ENCODE data around the gene MB21D2.

Gene MB21D2

DNA sequence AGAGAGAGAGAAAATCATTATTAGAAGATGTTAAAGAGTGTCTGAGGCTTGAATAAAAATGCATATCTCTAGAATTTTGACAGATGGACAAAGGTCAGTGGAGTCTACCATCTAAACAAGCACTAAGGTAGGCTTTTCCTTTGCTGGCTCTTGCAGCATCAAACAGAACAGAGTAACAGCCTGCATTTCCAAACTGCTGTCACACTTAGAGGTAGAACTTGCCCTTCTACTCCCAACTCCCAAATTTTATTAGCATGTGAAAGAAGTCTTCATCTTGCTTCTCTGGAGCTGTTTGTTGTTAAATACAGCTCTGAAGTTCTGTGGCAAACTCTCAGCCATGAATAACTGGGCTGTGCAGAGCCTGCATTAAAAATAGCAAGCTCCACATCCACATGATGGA, 4.1 kb upstream of the MB21D2 start:
- no peaks in the 10 kb centered on the region for H3K9me3 ChIP-seq (ENCODE audit: control insufficient read depth, low read length)
- H3K36me3 ChIP-seq (ENCODE audit: control insufficient read depth, insufficient read depth, low read length), result no peaks in the 10 kb centered on the region
- no peak overlapping the region for H3K4me3 ChIP-seq (ENCODE audit: extremely low read depth, insufficient read depth, low read length, poor library complexity, severe bottlenecking)
- peaks cover 7% of the 10 kb centered on the region for H3K4me1 ChIP-seq (ENCODE audit: control insufficient read depth, insufficient read depth, low read length, poor library complexity, severe bottlenecking)
- H3K27ac ChIP-seq (ENCODE audit: low read depth, low read length, severe bottlenecking), result no peak overlapping the region

DNA sequence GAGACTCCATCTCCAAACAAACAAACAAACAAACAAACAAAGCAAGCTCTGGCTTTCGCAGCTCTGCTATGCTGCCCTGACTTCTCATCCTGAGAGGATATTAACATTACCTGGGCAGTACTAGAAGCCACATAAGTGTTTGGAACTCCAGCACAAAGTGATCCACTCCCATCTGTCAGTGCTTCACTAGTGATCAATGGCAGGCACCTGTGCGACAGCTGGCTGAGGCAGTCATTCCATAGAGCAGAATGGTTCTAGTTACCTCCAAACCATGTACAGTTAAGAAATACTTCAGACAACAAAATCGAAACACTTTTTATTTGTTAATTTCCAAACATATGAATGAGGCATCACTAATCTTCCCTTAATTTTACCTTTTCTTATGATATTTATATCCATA, 2.8 kb upstream of the MB21D2 start:
- Histone ChIP-seq H3K27ac (ENCODE audit: low read depth, low read length, severe bottlenecking) (no peak overlapping the region), H3K36me3 (ENCODE audit: control insufficient read depth, insufficient read depth, low read length) (no peaks in the 10 kb centered on the region), H3K4me3 (ENCODE audit: extremely low read depth, insufficient read depth, low read length, poor library complexity, severe bottlenecking) (no peak overlapping the region), H3K9me3 (ENCODE audit: control insufficient read depth, low read length) (no peaks in the 10 kb centered on the region), H3K4me1 (ENCODE audit: control insufficient read depth, insufficient read depth, low read length, poor library complexity, severe bottlenecking) (peaks cover 7% of the 10 kb centered on the region)
- 94 to 100% methylated on average over 1 to 2 of the region's 3 CpGs for WGBS, 2 experiments (ENCODE audit: insufficient coverage in 2 of 2)

DNA sequence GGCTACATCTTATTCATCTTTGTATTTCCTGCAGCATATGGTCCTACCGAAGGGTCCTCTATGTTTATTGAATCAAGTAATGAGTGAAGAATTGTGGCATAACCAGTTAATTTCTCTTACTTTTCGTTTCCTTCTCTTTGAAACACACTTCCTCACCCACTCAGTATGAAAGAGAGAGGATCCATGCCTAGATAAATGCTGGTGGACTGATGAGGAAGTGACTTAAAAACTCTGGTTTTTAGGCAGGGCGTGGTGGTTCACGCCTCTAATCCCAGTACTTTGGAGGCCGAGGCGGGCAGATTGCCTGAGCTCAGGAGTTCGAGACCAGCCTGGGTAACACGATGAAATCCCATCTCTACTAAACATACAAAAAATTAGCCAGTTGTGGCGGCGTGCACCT, 2.2 kb upstream of the MB21D2 start:
- peaks cover 7% of the 10 kb centered on the region for H3K4me1 ChIP-seq (ENCODE audit: control insufficient read depth, insufficient read depth, low read length, poor library complexity, severe bottlenecking)
- no peaks in the 10 kb centered on the region for H3K9me3 ChIP-seq (ENCODE audit: control insufficient read depth, low read length)
- 92 to 96% methylated on average over 4 to 6 of the region's 10 CpGs for WGBS, 2 experiments (ENCODE audit: insufficient coverage in 2 of 2)
- H3K36me3 ChIP-seq (ENCODE audit: control insufficient read depth, insufficient read depth, low read length), result no peaks in the 10 kb centered on the region
- H3K27ac ChIP-seq (ENCODE audit: low read depth, low read length, severe bottlenecking), result no peak overlapping the region
- H3K4me3 ChIP-seq (ENCODE audit: extremely low read depth, insufficient read depth, low read length, poor library complexity, severe bottlenecking), result no peak overlapping the region

DNA sequence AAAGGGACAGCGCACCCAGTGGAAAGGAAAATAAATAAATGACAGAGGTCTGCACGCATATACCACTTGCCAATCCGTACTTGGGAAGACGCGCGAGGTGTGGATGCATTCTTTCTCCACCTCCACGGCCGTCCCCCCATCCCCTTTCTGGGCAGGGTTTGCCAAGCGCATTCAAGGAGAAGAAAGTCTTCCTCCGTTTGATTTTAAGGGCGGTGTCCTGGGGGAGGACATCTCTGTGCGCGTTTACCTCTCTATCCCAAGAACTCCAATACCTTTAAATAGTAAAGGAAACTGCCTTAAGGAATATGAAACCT, 576 bp upstream of the MB21D2 start:
- no peaks in the 10 kb centered on the region for H3K9me3 ChIP-seq (ENCODE audit: control insufficient read depth, low read length)
- H3K4me3 ChIP-seq (ENCODE audit: extremely low read depth, insufficient read depth, low read length, poor library complexity, severe bottlenecking), result peak overlapping the region; percentile 84
- peak overlapping the region; percentile 86 for H3K27ac ChIP-seq (ENCODE audit: low read depth, low read length, severe bottlenecking)
- H3K36me3 ChIP-seq (ENCODE audit: control insufficient read depth, insufficient read depth, low read length), result no peaks in the 10 kb centered on the region
- 0% methylated on average over 2 to 8 of the region's 13 CpGs for WGBS, 2 experiments (ENCODE audit: insufficient coverage in 2 of 2)
- H3K4me1 ChIP-seq (ENCODE audit: control insufficient read depth, insufficient read depth, low read length, poor library complexity, severe bottlenecking), result peaks cover 7% of the 10 kb centered on the region

DNA sequence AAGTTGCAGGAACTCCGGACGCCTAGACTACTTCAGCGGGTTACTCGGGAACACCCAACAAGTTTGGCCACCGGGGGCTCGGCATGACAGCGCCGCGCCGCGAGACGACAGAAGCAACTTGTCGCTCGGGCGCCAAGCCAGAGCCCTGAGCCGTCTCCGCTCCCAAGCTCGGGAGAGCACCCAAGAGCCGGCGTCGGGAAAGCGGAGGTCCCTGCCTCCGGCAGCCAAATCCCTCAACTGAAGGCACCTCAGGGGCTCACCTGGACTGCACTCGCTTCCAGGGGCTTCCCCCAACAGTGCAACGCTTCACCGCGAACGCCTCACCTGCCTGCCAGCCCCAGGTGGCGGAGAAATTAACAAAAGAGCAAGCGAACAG, 640 bp downstream of the MB21D2 start:
- no peaks in the 10 kb centered on the region for H3K9me3 ChIP-seq (ENCODE audit: control insufficient read depth, low read length)
- peaks cover 7% of the 10 kb centered on the region for H3K4me1 ChIP-seq (ENCODE audit: control insufficient read depth, insufficient read depth, low read length, poor library complexity, severe bottlenecking)
- H3K27ac ChIP-seq (ENCODE audit: low read depth, low read length, severe bottlenecking), result peak overlapping the region; percentile 62
- WGBS, 2 experiments (ENCODE audit: insufficient coverage in 2 of 2), result 0% methylated on average over 21 to 26 of the region's 30 CpGs
- H3K36me3 ChIP-seq (ENCODE audit: control insufficient read depth, insufficient read depth, low read length), result no peaks in the 10 kb centered on the region
- peak overlapping the region; percentile 84 for H3K4me3 ChIP-seq (ENCODE audit: extremely low read depth, insufficient read depth, low read length, poor library complexity, severe bottlenecking)

DNA sequence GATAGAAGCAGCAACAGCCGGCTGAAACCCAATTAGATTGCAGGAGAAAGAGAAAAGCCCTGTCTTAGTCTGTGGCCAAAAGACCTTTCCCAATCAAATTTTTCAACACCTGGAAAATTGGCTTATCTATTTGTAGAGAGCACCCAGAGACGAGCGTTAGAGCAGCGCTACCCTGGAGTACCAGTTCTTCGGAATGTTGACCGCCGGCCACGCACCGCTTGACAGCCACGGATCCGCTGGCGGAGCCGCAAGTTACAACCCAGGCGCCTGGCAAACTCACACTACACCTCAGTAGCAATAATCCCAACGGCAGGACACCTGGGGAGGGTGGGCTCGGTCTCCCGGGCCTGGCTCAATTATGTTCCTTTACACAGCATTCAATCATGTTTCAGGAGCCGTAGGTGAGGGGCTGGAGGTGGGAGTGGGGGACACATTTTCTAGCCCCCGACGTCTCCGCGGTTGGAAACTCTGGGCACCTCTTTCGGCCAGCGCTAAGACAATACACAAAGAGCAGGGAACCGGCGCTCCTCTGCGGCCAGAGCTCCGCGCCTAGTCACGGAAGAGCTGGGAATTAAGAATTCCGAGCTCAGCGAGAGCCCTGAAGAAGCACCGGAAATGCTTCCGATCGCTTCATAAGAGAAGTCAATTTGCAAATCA, 1.2 kb downstream of the MB21D2 start:
- 1% methylated on average over 20 to 27 of the region's 35 CpGs for whole genome bisulfite sequencing, 2 experiments (ENCODE audit: insufficient coverage in 2 of 2)

DNA sequence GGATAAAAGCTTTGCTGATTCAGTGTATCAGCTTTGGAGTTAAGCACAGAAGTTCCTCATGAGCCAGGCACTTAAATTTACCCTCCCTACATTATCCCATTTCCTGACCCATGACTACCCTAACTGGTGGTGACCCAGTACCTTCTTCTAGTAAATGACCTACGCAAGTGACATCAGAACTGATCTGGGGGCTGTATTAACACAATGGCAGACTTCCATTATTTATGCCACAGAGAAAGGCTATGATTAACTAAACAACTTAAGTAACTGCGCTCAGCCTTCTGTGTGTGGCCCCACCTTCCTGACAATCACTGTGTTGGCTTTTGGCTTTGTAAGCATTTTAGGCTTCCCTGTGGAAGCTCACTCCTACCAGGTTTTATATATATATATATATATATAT, 1.9 kb downstream of the MB21D2 start:
- Histone ChIP-seq H3K9me3 (ENCODE audit: control insufficient read depth, low read length) (no peaks in the 10 kb centered on the region), H3K27ac (ENCODE audit: low read depth, low read length, severe bottlenecking) (no peak overlapping the region), H3K36me3 (ENCODE audit: control insufficient read depth, insufficient read depth, low read length) (no peaks in the 10 kb centered on the region), H3K4me1 (ENCODE audit: control insufficient read depth, insufficient read depth, low read length, poor library complexity, severe bottlenecking) (peaks cover 7% of the 10 kb centered on the region), H3K4me3 (ENCODE audit: extremely low read depth, insufficient read depth, low read length, poor library complexity, severe bottlenecking) (peak overlapping the region; percentile 84)
- 13 to 20% methylated on average over 1 of the region's 2 CpGs for WGBS, 2 experiments (ENCODE audit: insufficient coverage in 2 of 2)

More for the DNA sequence above, 1.2 kb downstream of the MB21D2 start:
- peaks cover 7% of the 10 kb centered on the region for H3K4me1 ChIP-seq (ENCODE audit: control insufficient read depth, insufficient read depth, low read length, poor library complexity, severe bottlenecking)
- peak overlapping the region; percentile 84 for H3K4me3 ChIP-seq (ENCODE audit: extremely low read depth, insufficient read depth, low read length, poor library complexity, severe bottlenecking)
- no peak overlapping the region for H3K27ac ChIP-seq (ENCODE audit: low read depth, low read length, severe bottlenecking)
- H3K36me3 ChIP-seq (ENCODE audit: control insufficient read depth, insufficient read depth, low read length), result no peaks in the 10 kb centered on the region
- no peaks in the 10 kb centered on the region for H3K9me3 ChIP-seq (ENCODE audit: control insufficient read depth, low read length)

DNA sequence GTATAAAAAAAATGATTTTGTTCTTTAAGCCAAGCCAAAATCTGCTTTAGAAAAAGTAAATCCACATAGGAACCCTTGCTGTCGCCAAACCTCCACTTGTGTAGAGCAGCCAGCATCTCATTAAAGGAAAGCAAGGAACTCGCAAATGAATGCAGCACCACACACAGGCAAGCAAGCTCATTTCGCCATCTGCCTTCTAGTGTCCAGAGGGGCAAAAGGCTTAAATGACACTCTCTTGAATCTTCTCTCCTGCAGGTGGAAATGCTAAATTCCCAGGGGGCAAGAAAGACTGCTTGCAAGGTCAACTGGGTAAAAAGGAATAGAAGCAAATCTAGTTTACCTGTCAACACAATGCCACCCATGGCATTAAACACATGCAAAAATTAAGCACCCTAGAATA, 2.4 kb downstream of the MB21D2 start:
- H3K4me1 ChIP-seq (ENCODE audit: control insufficient read depth, insufficient read depth, low read length, poor library complexity, severe bottlenecking), result peaks cover 7% of the 10 kb centered on the region
- H3K27ac ChIP-seq (ENCODE audit: low read depth, low read length, severe bottlenecking), result no peak overlapping the region
- no peak overlapping the region for H3K4me3 ChIP-seq (ENCODE audit: extremely low read depth, insufficient read depth, low read length, poor library complexity, severe bottlenecking)
- WGBS, 2 experiments (ENCODE audit: insufficient coverage in 2 of 2), result 4 to 11% methylated on average over 1 to 3 of the region's 3 CpGs
- no peaks in the 10 kb centered on the region for H3K36me3 ChIP-seq (ENCODE audit: control insufficient read depth, insufficient read depth, low read length)
- no peaks in the 10 kb centered on the region for H3K9me3 ChIP-seq (ENCODE audit: control insufficient read depth, low read length)

DNA sequence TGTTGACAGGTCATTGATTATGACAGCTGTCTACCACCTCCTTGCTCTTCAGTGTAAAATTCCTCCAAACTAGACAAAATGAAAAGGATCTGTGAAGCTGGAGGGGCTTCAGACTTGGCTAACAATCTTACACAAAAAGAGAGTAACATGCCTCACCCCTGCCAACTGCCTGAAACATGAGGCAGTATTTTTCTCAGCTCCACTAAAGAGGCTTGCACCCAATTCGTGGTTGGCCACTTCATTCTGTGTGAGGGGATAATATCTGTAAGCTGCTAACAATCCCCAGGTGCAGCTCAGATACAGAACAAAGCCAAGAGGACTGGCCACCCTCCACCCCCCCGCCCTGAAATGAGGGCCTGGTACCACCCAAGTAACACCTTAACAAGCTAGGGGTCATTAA, 2.8 kb downstream of the MB21D2 start:
- H3K27ac ChIP-seq (ENCODE audit: low read depth, low read length, severe bottlenecking), result no peak overlapping the region
- peaks cover 7% of the 10 kb centered on the region for H3K4me1 ChIP-seq (ENCODE audit: control insufficient read depth, insufficient read depth, low read length, poor library complexity, severe bottlenecking)
- H3K36me3 ChIP-seq (ENCODE audit: control insufficient read depth, insufficient read depth, low read length), result no peaks in the 10 kb centered on the region
- H3K4me3 ChIP-seq (ENCODE audit: extremely low read depth, insufficient read depth, low read length, poor library complexity, severe bottlenecking), result no peak overlapping the region
- WGBS, 2 experiments (ENCODE audit: insufficient coverage in 2 of 2), result no CpG with 5 or more reads among the region's 2 CpGs
- H3K9me3 ChIP-seq (ENCODE audit: control insufficient read depth, low read length), result no peaks in the 10 kb centered on the region

DNA sequence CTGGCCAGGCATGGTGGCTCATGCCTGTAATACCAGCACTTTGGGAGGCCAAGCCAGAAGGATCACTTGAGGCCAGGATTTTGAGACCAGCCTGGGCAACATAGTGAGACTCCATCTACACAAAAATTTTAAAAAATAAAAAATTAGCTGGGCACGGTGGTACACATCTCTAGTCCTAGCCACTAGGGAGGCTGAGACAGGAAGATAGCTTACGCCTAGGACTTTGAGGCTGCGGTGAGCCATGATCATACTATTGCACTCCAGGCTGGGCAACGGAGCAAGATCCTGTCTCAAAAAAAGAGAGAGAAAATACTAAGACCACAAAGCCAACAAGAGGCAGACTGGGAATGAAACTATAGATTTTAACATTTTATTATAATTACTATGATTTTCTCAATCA, 4.1 kb downstream of the MB21D2 start:
- WGBS, 2 experiments (ENCODE audit: insufficient coverage in 2 of 2), result 92 to 96% methylated on average over 3 of the region's 4 CpGs
- no peak overlapping the region for H3K27ac ChIP-seq (ENCODE audit: low read depth, low read length, severe bottlenecking)
- no peak overlapping the region for H3K4me3 ChIP-seq (ENCODE audit: extremely low read depth, insufficient read depth, low read length, poor library complexity, severe bottlenecking)
- no peaks in the 10 kb centered on the region for H3K9me3 ChIP-seq (ENCODE audit: control insufficient read depth, low read length)
- peaks cover 5% of the 10 kb centered on the region for H3K4me1 ChIP-seq (ENCODE audit: control insufficient read depth, insufficient read depth, low read length, poor library complexity, severe bottlenecking)
- H3K36me3 ChIP-seq (ENCODE audit: control insufficient read depth, insufficient read depth, low read length), result no peaks in the 10 kb centered on the region

DNA sequence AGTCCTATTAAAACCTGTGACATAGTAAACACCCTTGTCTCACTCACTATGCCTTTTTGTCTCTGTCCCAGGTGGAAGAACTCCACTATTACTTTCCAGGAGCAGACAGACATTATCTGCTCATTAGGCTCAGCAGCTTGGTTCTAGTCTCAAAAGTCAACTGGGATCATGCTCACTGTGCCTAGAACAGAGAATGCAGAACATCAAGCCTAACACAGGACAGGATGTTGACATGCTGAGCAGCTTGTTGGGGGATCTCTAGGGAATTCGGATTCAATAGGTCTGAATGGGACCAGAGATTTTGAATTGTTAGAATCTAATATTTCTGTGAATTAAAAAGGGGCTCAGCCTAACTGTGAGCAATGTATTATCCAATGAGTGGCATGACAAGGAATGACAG, 6.4 kb downstream of the MB21D2 start:
- H3K27ac ChIP-seq (ENCODE audit: low read depth, low read length, severe bottlenecking), result no peak overlapping the region
- H3K36me3 ChIP-seq (ENCODE audit: control insufficient read depth, insufficient read depth, low read length), result no peaks in the 10 kb centered on the region
- no peaks in the 10 kb centered on the region for H3K9me3 ChIP-seq (ENCODE audit: control insufficient read depth, low read length)
- 64 to 88% methylated on average over 1 of the region's 1 CpG for WGBS, 2 experiments (ENCODE audit: insufficient coverage in 2 of 2)
- peaks cover 9% of the 10 kb centered on the region for H3K4me1 ChIP-seq (ENCODE audit: control insufficient read depth, insufficient read depth, low read length, poor library complexity, severe bottlenecking)
- H3K4me3 ChIP-seq (ENCODE audit: extremely low read depth, insufficient read depth, low read length, poor library complexity, severe bottlenecking), result no peak overlapping the region

Measured in mesodermal cell (in vitro differentiated cells).